IgD-negative memory B cell (primary cell): ENCODE results near the gene MMP15. TPM values are rescaled to one million over a fixed set of nuclear protein-coding genes. Genes with fewer than 3 reads are reported as not detected.

Source experiments
- H3K27ac Mint-ChIP-seq, 3 donors: one replicate each; pipeline ENCODE4 v1.8.0; 2020 to 2022; ENCODE audit warnings: mild to moderate bottlenecking in 3 of 3, mixed read lengths in 3 of 3, moderate library complexity in 1 of 3
- H3K27me3 Mint-ChIP-seq: one replicate; pipeline ENCODE4 v1.8.0; 2021; ENCODE audit warnings: mixed read lengths
- H3K36me3 Mint-ChIP-seq: one replicate; pipeline ENCODE4 v1.8.0; 2020; ENCODE audit warnings: mild to moderate bottlenecking, mixed read lengths
- H3K4me1 Mint-ChIP-seq, 3 donors: one replicate each; pipeline ENCODE4 v1.8.0; 2020 to 2022; ENCODE audit warnings: mixed read lengths in 3 of 3, mild to moderate bottlenecking in 1 of 3
- H3K4me3 Mint-ChIP-seq, 4 donors: one replicate each; pipeline ENCODE4 v1.8.0; 2020 to 2022; ENCODE audit warnings: mild to moderate bottlenecking in 4 of 4, mixed read lengths in 4 of 4, moderate library complexity in 3 of 4
- H3K9me3 Mint-ChIP-seq, 3 donors: one replicate each; pipeline ENCODE4 v1.8.0; 2020 to 2021; ENCODE audit warnings: mixed read lengths in 3 of 3, mild to moderate bottlenecking in 1 of 3
- polyA plus RNA-seq: library from polyadenylated mRNA; unstranded; fragments of 300-500 nt; fragmentation: Illumina TruSeq; gene quantifications from one replicate; pipeline ENCODE4 v1.2.3, GENCODE V29; 2021

Gene MMP15
- polyA plus RNA-seq, 1 donor from 2014 or later: not detected

DNA sequence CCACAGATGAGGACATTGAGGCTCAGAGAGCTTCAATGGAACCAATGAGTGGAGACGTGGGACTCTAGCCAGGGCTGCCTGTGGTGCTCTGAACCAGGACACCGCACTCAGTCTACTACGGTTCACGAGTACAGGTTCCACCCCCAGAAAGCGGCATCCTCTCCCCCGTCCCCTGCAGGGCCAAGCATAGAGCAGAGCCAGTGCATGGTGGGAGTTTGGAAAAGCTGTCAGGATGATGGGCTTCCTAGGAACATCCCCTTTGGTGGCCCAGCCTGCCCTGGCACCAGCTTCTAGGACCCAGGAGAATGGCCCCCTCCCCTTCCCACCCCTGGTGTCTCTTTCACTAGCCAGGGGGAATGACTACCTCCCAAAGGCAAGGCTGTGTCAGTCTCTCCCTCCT is 33.5 kb upstream of the MMP15 start:
- no peaks in the 10 kb centered on the region for H3K27me3 Mint-ChIP-seq
- H3K4me1 Mint-ChIP-seq: peaks cover 3 to 7% (median 4%) of the 10 kb centered on the region in 3 donors
- H3K4me3 Mint-ChIP-seq: no peak overlapping the region
- H3K9me3 Mint-ChIP-seq: no peaks in the 10 kb centered on the region
- peaks cover 2% of the 10 kb centered on the region for H3K36me3 Mint-ChIP-seq
- H3K27ac Mint-ChIP-seq: peak overlapping the region in 1 of 3 donors; percentile 23

DNA sequence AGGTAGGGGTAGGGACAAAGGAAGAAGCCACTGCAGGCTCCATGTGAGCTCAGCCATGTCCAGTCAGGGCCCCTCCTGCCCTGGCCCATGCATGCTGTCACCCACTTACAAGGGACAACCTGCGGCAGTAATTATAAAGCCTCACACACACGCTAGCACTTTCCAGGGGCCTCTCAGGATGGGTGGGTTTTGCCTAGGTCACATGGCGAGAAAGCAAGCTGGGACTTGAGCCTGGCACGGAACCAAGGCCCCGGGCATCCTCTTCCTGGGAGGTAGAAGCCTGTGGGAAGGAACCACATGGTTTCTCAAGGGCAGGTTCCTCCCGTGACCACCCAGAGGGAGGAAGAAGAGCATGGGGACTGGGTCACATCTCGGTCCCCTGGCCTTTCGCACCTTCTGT is 32.1 kb upstream of the MMP15 start:
- no peak overlapping the region for H3K4me3 Mint-ChIP-seq

DNA sequence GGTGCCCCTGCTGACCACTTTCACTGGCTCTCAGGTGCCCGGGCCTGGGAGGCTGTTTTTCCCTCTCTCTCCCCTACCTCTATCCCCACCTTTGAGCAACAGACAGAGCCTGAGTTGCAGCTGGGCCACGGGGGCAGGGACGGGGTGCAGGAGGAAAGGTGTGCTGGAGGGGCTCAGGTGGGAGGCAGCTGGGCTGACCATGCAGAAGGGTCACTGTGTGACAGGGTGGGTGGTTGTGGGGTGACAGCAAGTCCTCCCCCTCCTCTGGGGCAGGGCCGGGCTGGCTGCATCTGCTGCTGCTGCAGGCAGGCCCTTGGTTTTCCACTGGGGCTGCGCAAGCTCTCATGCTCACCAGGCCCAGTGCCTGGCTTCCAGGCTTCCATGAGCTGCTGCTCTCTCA is 31.7 kb upstream of the MMP15 start:
- H3K27me3 Mint-ChIP-seq: no peaks in the 10 kb centered on the region
- H3K4me1 Mint-ChIP-seq: peaks cover 6 to 10% (median 7%) of the 10 kb centered on the region in 3 donors
- H3K4me3 Mint-ChIP-seq: no peak overlapping the region
- peaks cover 2% of the 10 kb centered on the region for H3K36me3 Mint-ChIP-seq
- no peak overlapping the region for H3K27ac Mint-ChIP-seq
- H3K9me3 Mint-ChIP-seq: no peaks in the 10 kb centered on the region

More for the DNA sequence above, 32.1 kb upstream of the MMP15 start:
- peaks cover 2% of the 10 kb centered on the region for H3K36me3 Mint-ChIP-seq
- H3K4me1 Mint-ChIP-seq: peaks cover 4 to 7% (median 7%) of the 10 kb centered on the region in 3 donors
- H3K27ac Mint-ChIP-seq: no peak overlapping the region
- no peaks in the 10 kb centered on the region for H3K27me3 Mint-ChIP-seq
- H3K9me3 Mint-ChIP-seq: no peaks in the 10 kb centered on the region

DNA sequence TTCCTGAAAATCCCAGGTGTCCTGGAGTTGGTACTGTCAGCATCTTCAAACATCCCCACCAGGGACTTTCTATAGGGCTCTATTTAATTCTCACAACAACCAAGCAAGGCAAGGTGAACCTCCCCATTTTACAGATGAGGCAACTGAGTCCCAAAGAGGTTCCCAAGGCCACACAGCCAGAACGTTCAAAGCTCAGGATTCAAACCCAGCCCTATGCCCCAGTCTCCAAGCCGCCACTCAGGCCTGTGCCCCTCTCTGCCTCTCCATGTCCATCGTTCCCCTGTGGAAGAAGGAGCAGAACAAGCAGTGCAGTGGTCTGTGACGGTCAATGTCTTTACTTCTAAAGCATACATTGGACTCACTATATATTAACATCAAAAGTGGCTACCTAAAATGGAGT is 31.2 kb upstream of the MMP15 start:
- H3K9me3 Mint-ChIP-seq: no peaks in the 10 kb centered on the region
- peak overlapping the region in 3 of 4 donors; percentile 32 to 63 (median 45) for H3K4me3 Mint-ChIP-seq
- H3K4me1 Mint-ChIP-seq: peaks cover 10 to 14% (median 11%) of the 10 kb centered on the region in 3 donors
- no peaks in the 10 kb centered on the region for H3K27me3 Mint-ChIP-seq
- H3K36me3 Mint-ChIP-seq: peaks cover 2% of the 10 kb centered on the region
- H3K27ac Mint-ChIP-seq: no peak overlapping the region

GRCh38 chr16:57994778-57995177 is 30.8 kb upstream of the MMP15 start:
- Mint-ChIP-seq H3K4me3 (peak overlapping the region in 3 of 4 donors; percentile 32 to 63 (median 45)), H3K4me1 (peaks cover 12 to 15% (median 13%) of the 10 kb centered on the region in 3 donors), H3K27ac (no peak overlapping the region), H3K27me3 (no peaks in the 10 kb centered on the region), H3K9me3 (no peaks in the 10 kb centered on the region), H3K36me3 (peaks cover 2% of the 10 kb centered on the region)

- Mint-ChIP-seq H3K4me3 (no peak overlapping the region), H3K4me1 (peaks cover 12 to 15% (median 13%) of the 10 kb centered on the region in 3 donors), H3K9me3 (no peaks in the 10 kb centered on the region), H3K27ac (peak overlapping the region in 1 of 3 donors; percentile 67), H3K36me3 (peaks cover 2% of the 10 kb centered on the region), H3K27me3 (no peaks in the 10 kb centered on the region)
These were observed 29.7 kb upstream of the MMP15 start for GRCh38 chr16:57995721-57996405.

- peaks cover 15 to 17% (median 15%) of the 10 kb centered on the region in 3 donors for H3K4me1 Mint-ChIP-seq
- no peaks in the 10 kb centered on the region for H3K27me3 Mint-ChIP-seq
- H3K36me3 Mint-ChIP-seq: peaks cover 2% of the 10 kb centered on the region
- no peak overlapping the region for H3K4me3 Mint-ChIP-seq
- H3K9me3 Mint-ChIP-seq: no peaks in the 10 kb centered on the region
- peak overlapping the region in 1 of 3 donors; percentile 56 for H3K27ac Mint-ChIP-seq
These were observed 29.0 kb upstream of the MMP15 start for GRCh38 chr16:57996406-57997175.

- Mint-ChIP-seq H3K4me3 (peak overlapping the region in 1 of 4 donors; percentile 77), H3K9me3 (no peaks in the 10 kb centered on the region), H3K27ac (peak overlapping the region in 1 of 3 donors; percentile 56), H3K36me3 (peaks cover 2% of the 10 kb centered on the region), H3K27me3 (no peaks in the 10 kb centered on the region), H3K4me1 (peaks cover 20 to 22% (median 21%) of the 10 kb centered on the region in 3 donors)
These were observed 28.4 kb upstream of the MMP15 start for GRCh38 chr16:57997176-57997527.

- Mint-ChIP-seq H3K36me3 (peaks cover 2% of the 10 kb centered on the region), H3K4me3 (peak overlapping the region in 1 of 4 donors; percentile 77), H3K27ac (peak overlapping the region in 1 of 3 donors; percentile 5), H3K9me3 (no peaks in the 10 kb centered on the region), H3K27me3 (no peaks in the 10 kb centered on the region), H3K4me1 (peaks cover 20 to 23% (median 22%) of the 10 kb centered on the region in 3 donors)
These were observed 27.9 kb upstream of the MMP15 start for GRCh38 chr16:57997528-57998265.

DNA sequence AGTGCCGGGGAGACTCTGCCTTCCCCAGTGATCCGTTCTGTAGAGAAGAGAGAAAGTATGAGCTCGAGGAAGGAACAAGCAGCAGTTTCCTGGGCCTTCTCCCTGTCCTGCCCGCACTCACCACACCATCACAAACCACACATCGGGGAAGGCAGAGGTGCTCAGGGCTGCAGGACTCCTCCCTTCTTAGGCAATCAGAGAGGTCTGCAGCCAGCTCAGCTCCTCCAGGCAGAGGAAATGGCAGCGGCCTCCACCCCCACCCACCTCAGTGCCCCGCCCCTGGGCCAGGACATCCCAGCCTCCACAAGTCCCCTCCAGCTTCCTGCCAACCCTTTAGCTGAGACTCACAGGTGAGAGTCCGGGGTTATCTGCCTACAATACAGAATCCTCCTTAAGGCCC is 27.1 kb upstream of the MMP15 start:
- Mint-ChIP-seq H3K9me3 (no peaks in the 10 kb centered on the region), H3K27me3 (no peaks in the 10 kb centered on the region), H3K4me1 (peaks cover 20 to 23% (median 22%) of the 10 kb centered on the region in 3 donors), H3K27ac (peak overlapping the region in 2 of 3 donors; percentile 60 to 88), H3K36me3 (peaks cover 2% of the 10 kb centered on the region), H3K4me3 (peak overlapping the region in 3 of 4 donors; percentile 3 to 98 (median 95))

DNA sequence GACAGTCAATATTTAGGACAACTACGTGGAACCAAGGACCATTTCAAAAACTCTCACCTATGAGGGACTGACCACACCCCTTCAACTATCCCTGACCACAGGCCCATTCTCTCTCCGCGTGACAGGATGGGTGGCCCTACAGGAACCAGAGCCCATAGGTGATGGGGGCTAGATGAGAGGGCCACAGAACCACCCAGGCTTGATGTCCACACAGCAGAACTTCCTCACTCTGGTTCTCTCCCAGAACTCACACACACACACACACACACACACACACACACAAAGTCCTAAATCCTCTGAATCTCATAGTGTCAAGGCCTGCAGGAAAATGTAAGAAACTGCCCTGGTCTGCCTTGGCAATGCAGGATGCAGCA is 26.6 kb upstream of the MMP15 start:
- no peaks in the 10 kb centered on the region for H3K9me3 Mint-ChIP-seq
- peaks cover 5% of the 10 kb centered on the region for H3K36me3 Mint-ChIP-seq
- peaks cover 23 to 25% (median 24%) of the 10 kb centered on the region in 3 donors for H3K4me1 Mint-ChIP-seq
- peak overlapping the region; percentile 60 to 91 (median 88) for H3K27ac Mint-ChIP-seq
- H3K27me3 Mint-ChIP-seq: no peaks in the 10 kb centered on the region
- H3K4me3 Mint-ChIP-seq: peak overlapping the region; percentile 80 to 98 (median 92)

DNA sequence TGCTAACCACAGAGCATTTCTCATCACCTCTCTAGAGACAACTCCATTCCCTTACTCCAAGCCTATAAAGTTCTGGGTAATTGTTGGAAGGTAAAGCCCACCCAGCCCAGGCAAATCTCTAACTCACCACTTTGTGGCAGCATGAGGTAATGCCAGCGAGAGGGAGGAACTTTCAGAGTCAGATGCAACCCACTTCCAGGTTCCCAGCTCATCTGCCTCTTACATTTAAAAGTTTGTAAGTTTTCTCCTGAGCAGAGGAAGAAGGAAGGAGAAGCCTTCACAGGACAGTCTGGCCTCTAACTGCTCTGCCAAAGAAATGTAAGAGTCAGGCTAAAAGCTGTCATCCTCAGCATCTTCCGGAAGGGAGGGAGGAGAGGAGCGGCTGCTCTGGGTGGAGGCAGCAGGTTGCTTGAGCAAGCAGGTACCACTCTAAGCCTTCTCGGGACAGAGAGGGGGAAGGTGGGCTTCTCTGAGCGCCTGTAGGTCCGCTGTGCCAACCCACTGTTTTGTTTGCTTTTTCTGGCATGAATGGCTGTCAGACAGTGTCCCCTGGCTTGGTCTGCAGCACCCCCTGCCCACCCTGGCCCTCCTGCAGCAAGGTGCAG is 26.1 kb upstream of the MMP15 start:
- Mint-ChIP-seq H3K4me3 (peak overlapping the region; percentile 80 to 98 (median 92)), H3K36me3 (peaks cover 7% of the 10 kb centered on the region), H3K27ac (peak overlapping the region; percentile 60 to 91 (median 88)), H3K9me3 (no peaks in the 10 kb centered on the region), H3K4me1 (peaks cover 24 to 27% (median 26%) of the 10 kb centered on the region in 3 donors), H3K27me3 (no peaks in the 10 kb centered on the region)

DNA sequence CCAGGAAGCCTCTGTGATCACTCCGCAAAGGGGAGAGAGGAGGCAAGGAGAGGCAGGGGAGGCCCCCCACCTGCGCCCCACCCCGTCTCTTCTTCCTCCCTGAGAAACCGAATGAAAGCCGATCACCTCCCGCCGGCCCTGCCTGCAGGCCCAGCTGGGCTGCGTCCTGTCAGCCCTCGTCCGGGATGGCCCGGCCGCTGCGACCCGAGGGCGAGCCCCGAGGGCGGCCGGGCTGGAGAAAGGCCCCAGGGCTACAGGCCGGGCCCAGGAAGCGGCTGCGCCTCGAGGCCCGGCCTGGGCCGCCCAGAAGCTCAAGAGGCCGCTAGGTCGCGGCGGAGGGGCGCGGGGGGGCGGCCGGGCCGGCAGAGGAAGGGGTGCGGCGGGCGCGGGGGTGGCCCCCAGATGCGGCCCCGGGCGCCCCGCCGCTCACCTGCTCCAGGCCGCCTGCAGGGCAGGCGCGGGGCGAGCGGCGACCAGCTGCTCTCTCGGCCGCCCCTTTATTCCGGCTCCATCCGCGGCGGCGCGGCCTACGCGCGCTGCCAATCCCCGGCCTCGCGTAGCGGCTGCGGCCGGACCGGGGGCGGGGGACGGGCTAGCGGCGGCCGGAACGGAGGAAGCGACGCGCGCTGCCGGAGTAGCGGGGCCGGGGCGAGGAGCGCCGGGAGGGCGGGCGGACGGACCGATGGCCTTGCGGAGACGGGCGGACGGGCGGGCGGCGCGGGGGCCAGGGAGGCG is 25.4 kb upstream of the MMP15 start, which contains the start of gene ZNF319:
Gene ZNF319 (minus strand): TSS at position 702 of the 735 bp plus-strand sequence. CDS start 2,407 bp downstream, outside the sequence.
- peak within 1 kb of the TSS; percentile 89 to 98 (median 96) for H3K4me3 Mint-ChIP-seq
- peaks cover 21 to 27% (median 26%) of the 10 kb centered on the region in 3 donors for H3K4me1 Mint-ChIP-seq
- H3K27ac Mint-ChIP-seq: peak within 1 kb of the TSS; percentile 50 to 97 (median 93)
- H3K9me3 Mint-ChIP-seq: no peaks in the 10 kb centered on the region
- no peaks in the 10 kb centered on the region for H3K27me3 Mint-ChIP-seq
- H3K36me3 Mint-ChIP-seq: peaks cover 5% of the 10 kb centered on the region
